ENCODE measurements around the gene NLK.
"Not testable (repeated sequence)": the region's sequence is repeated elsewhere in the genome, so short reads cannot be mapped to it uniquely, and the experiment has no call there.

Gene NLK

DNA sequence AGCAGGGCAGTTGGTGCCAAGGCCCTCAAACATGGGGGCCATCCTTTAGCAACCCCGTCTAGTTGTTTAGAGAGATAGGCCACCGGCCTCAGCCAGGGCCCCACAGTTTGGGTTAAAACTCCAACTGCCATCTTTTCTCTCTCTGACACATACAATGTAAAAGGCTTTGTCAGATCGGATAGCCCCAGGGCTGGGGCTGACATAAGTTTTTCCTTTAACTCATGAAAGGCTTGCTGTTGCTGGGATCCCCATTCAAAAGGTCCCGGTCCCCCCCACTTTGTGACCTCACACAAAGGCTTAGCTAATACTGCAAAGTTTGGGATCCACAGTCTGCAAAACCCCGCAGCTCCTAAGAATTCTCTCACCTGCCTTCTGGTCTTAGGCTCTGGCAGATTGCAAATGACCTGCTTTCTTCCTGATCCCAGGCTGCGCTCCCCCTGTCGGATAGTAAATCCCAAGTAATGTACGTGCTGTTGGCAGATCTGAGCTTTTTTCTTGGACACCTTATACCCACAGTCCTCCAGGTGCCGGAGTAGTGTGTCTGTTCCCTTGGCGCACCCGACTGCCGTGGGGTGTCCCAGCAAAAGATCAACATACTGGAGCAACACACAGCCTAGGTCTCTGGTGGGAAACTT is 192.7 kb downstream of the NLK start:
- DNase-seq, result not testable (repeated sequence)

DNA sequence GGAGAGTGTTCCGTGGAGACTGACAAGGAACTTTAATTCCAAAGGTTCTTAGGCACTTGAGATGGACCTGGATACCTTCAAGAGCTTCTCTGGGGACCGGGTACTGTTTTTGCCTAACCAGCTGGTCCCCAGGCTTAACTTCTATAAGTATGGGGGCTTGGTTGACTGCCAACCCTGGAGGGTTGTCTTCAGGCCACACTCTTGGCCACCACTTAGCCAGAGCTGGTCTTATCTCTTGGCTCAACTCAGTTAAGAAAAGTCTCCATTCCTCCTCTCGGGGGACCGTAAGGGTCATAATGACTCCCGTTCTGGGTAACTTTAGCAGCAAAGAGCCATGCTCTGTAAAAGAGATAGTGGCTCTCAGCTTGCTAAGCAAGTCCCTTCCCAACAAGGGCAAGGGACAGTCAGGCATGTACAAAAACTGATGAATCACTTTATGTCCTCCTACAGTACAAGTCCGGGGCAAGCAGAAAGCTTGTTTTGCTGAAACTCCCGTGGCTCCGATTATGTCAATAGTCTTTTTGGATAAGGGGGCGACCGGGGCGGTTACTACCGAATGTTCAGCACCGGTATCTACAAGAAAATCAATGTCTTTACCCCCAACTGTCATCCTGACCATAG is 193.7 kb downstream of the NLK start:
- DNase-seq, result not testable (repeated sequence)

DNA sequence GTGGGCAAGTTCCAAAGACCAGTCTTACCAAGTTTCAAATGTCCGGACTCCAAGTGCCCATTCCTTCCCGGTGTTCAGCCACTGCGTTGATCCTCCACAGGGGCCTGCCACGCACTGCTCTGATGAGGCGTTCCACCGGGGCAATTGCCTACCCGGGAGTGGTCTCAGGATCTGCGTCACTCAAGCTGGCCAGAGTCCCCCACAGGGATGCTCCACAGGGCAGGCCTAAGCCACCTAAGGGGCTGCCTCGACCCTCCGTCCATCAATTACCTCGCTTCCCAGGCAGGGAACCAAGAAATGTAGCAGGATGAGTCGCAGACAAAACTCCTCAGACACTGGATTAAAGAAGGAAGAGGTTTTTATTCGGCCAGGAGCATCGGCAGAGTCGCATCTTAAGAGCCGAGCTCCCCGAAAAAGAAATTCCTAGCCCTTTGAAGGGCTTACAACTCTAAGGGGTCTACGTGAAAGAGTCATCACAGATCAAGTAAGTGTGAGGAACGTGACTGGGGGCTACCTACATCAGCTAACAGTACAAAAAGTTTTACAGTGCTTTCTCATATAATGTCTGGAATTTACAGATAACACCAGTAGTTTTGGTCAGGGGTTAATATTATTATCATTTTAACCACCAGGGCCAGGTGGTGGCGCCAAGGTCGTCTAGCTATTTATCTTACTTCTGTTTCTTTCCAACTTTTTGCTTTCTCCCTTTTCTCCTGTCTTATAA is 196.2 kb downstream of the NLK start:
- DNase-seq, result not testable (repeated sequence)

DNA sequence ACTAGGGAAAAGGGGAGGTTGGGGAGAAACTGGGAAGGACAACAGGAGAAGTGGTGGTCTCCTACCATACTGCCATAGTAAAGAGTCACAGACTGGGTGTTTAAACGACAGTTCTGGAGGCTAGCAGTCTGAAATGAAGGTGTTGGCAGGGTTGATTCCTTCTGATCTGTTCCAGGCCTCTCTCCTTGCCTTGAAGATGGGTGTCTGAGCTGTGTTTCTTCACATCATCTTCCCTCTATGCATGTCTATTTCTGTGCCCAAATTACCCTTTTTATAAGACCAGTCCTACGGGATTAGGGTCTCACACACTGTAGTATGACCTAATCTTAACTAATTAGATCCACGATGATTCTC is 196.8 kb downstream of the NLK start:
- no peak for DNase-seq

DNA sequence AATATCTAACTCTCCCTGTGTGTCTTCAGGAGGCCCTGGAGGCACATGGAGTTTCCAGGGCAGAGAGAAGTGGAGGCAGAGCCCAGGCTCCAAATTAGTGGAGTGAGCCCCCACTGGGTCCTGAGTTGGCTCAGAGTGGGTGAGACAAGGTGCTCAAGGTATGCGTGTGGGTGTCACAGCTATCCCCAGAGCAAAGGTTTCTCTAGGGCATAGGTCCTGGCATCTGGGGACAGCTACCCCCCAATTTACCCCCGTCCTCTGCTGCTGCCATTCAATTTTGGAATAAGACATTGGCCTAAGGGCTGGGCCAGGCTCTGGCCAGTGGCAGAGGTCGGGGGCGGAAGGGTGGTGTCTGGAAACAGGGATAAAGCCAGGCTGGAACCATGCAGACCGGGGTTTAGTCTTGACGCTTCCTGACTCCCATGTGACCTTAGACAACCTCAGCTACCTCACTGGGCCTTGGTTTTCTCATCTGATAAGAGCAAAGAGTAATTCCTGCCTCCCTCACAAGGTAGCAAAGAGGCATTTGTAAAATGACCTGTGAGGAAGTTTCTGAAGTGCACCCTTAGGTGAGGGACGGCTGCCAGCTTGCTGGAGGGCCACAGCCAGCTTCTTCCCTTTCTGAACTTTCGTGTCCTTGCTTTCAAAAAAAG is 198.3 kb downstream of the NLK start:
- no peak for DNase-seq

DNA sequence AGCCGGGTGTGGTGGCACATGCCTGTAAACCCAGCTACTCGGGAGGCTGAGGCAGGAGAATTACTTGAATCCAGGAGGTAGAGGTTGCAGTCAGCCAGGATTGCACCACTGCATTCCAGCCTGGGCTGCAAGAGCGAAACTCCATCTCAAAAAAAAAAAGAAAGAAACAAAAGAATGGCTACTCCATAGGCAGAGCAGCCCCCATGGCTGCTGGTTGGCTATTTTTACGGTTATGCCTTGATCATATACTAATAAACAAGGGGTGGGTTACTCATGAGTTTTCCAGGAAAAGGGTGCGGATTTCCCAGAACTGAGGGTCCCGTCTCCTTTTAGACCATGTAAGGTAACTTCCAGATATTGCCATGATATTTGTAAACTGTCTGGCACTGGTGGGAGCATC is 200.3 kb downstream of the NLK start:
- no peak for DNase-seq

DNA sequence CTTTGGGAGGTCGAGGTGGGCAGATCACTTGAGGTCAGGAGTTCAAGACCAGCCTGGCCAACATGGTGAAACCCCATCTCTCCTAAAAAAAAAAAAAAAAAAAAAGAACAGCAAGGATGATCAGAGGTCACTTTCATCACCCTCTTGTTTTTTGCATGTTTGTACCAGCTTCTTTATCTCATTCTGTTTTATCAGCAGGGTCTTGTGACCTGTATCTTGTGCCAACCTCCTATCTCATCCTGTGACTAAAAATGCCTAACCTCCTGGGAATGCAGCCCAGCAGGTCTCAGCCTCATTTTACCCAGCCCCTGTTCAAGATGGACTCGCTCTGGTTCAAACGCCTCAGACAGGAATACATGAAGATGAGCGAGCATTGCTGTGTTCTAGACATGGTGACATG is 200.8 kb downstream of the NLK start:
- DNase-seq, result not testable (repeated sequence)

DNA sequence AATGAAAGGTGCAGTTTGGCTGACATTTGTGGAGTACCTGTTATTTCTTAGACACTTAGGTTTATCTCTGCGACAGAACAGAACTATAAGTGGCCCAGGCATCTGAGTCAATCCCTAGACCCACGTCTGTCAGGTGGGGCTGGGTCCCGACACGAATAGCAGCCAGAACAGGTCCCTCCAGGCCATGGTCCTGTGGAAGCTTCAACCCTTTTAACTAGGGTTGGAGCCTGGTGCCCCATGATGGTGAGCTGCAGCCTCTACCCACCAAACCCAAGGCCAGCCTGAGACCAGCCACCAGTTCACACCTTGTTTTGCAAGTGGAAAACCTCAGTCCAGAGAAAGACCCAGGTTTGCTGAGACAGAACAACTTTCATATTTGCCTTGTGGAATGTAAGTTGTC is 202.0 kb downstream of the NLK start:
- no peak for DNase-seq
